HG03521 (cell line): Measurements from ENCODE around the gene IL27RA.
"Not testable (repeated sequence)": the region's sequence is repeated elsewhere in the genome, so short reads cannot be mapped to it uniquely, and the experiment has no call there.

Experiments
- ATAC-seq: cut with Tn5 transposase; IDR thresholded peaks from one replicate; pipeline ENCODE4 v1.9.1; 2021; ENCODE audit warnings: mild to moderate bottlenecking, moderate library complexity; ENCODE audit not compliant: unreplicated experiment

The IL27RA gene

GRCh38 chr19:13998426-13998825 is 33.1 kb upstream of the IL27RA start:
- ATAC-seq, result no peak

- no peak for ATAC-seq
Observed at GRCh38 chr19:13999085-13999484, 32.5 kb upstream of the IL27RA start.

GRCh38 chr19:14000691-14001375 is 30.7 kb upstream of the IL27RA start:
- no peak for ATAC-seq

GRCh38 chr19:14002571-14003250 is 28.9 kb upstream of the IL27RA start:
- no peak for ATAC-seq

GRCh38 chr19:14003251-14004055 is 28.1 kb upstream of the IL27RA start:
- ATAC-seq, result no peak

- no peak for ATAC-seq
Observed at GRCh38 chr19:14004619-14005348, 26.8 kb upstream of the IL27RA start.

GRCh38 chr19:14005349-14006084 is 26.0 kb upstream of the IL27RA start:
- peak; percentile 46 for ATAC-seq

- ATAC-seq, result peak; percentile 69
Observed at GRCh38 chr19:14006085-14006765, 25.3 kb upstream of the IL27RA start, which contains the start of gene RFX1. RFX1 (minus strand) TSS chr19:14006320; CDS start chr19:13993843, 12,477 bp downstream.

- peak; percentile 20 for ATAC-seq
Observed at GRCh38 chr19:14006766-14007562, 24.6 kb upstream of the IL27RA start.

GRCh38 chr19:14012378-14012915 is 19.1 kb upstream of the IL27RA start:
- ATAC-seq, result no peak

- peak; percentile 76 for ATAC-seq
Observed at GRCh38 chr19:14015524-14016035, 16.0 kb upstream of the IL27RA start.

GRCh38 chr19:14019100-14019499 is 12.5 kb upstream of the IL27RA start:
- no peak for ATAC-seq

GRCh38 chr19:14019739-14020138 is 11.8 kb upstream of the IL27RA start:
- not testable (repeated sequence) for ATAC-seq

- no peak for ATAC-seq
Observed at GRCh38 chr19:14021474-14021873, 10.1 kb upstream of the IL27RA start.

- ATAC-seq, result no peak
Observed at GRCh38 chr19:14022469-14022868, 9.1 kb upstream of the IL27RA start.

GRCh38 chr19:14023404-14024235 is 7.9 kb upstream of the IL27RA start:
- ATAC-seq, result no peak

GRCh38 chr19:14026652-14027192 is 4.8 kb upstream of the IL27RA start:
- not testable (repeated sequence) for ATAC-seq
